Loucy (cell line): ENCODE measurements around the gene RBBP5.

Experiments used
- H2AFZ ChIP-seq: fragments of 200-600 bp; sonication (generic); 2 replicates; pipeline ENCODE4 v1.6.0; 2016; ENCODE audit warnings: antibody characterized with exemption, mild to moderate bottlenecking, low read length, moderate library complexity
- H3F3A ChIP-seq: fragments of 200-600 bp; 2 replicates; pipeline ENCODE4 v1.6.0; 2016; ENCODE audit warnings: antibody characterized with exemption, low read depth, mild to moderate bottlenecking
- H3K27me3 ChIP-seq: fragments of 200-600 bp; sonication (generic); 2 replicates; pipeline ENCODE4 v1.6.1; 2014; ENCODE audit warnings: low read length, mild to moderate bottlenecking; ENCODE audit not compliant: insufficient read depth, poor library complexity, severe bottlenecking
- H3K36me3 ChIP-seq: fragments of 200-600 bp; sonication (generic); 2 replicates; pipeline ENCODE4 v1.6.1; 2016; ENCODE audit warnings: low read length; ENCODE audit not compliant: insufficient read depth
- H3K4me1 ChIP-seq: fragments of 200-600 bp; sonication (generic); 2 replicates; pipeline ENCODE4 v1.5.1; 2014; ENCODE audit warnings: low read length, mild to moderate bottlenecking; ENCODE audit not compliant: insufficient read depth, poor library complexity, severe bottlenecking
- H3K4me2 ChIP-seq: fragments of 200-600 bp; sonication (generic); 2 replicates; pipeline ENCODE4 v1.6.0; 2014; ENCODE audit warnings: antibody characterized with exemption, low read length, low read depth, mild to moderate bottlenecking; ENCODE audit not compliant: poor library complexity, severe bottlenecking
- H3K4me3 ChIP-seq: fragments of 200-600 bp; sonication (generic); 2 replicates; pipeline ENCODE4 v1.5.1; 2014; ENCODE audit warnings: low read length, mild to moderate bottlenecking, mixed read lengths; ENCODE audit not compliant: poor library complexity, severe bottlenecking
- H3K79me2 ChIP-seq: fragments of 200-600 bp; sonication (generic); 2 replicates; pipeline ENCODE4 v1.6.1; 2014; ENCODE audit warnings: low read length; ENCODE audit not compliant: insufficient read depth
- H3K9ac ChIP-seq: fragments of 200-600 bp; sonication (generic); 2 replicates; pipeline ENCODE4 v1.6.0; 2014; ENCODE audit warnings: mild to moderate bottlenecking, low read depth, low read length, moderate library complexity; ENCODE audit not compliant: poor library complexity, severe bottlenecking
- H3K9me2 ChIP-seq: fragments of 200-600 bp; sonication (generic); replicated peaks from 2 replicates; pipeline ENCODE4 v1.6.1; 2016; ENCODE audit warnings: low read depth, low read length, mixed read lengths
- H3K9me3 ChIP-seq: fragments of 200-600 bp; sonication (generic); 2 replicates; pipeline ENCODE4 v1.6.1; 2014; ENCODE audit warnings: mild to moderate bottlenecking, antibody characterized with exemption, low read length, low read depth; ENCODE audit not compliant: insufficient read depth
- H4K20me1 ChIP-seq: fragments of 200-600 bp; sonication (generic); 2 replicates; pipeline ENCODE4 v1.6.0; 2014; ENCODE audit warnings: antibody characterized with exemption, low read length, mild to moderate bottlenecking; ENCODE audit not compliant: insufficient read depth, poor library complexity, severe bottlenecking
- EZH2phosphoT487 ChIP-seq: fragments of 200-600 bp; IDR thresholded peaks from 2 replicates; pipeline ENCODE4 v1.6.1; 2018; ENCODE audit warnings: antibody characterized with exemption, mild to moderate bottlenecking, moderate library complexity, borderline replicate concordance
- TF ChIP-seq, protein P1 (sequence below): fragments of 200-600 bp; sonication (generic); conservative IDR thresholded peaks from 2 replicates; pipeline ENCODE4 v1.5.1; 2014; ENCODE audit warnings: mild to moderate bottlenecking, antibody characterized with exemption, low read length

The RBBP5 gene

DNA sequence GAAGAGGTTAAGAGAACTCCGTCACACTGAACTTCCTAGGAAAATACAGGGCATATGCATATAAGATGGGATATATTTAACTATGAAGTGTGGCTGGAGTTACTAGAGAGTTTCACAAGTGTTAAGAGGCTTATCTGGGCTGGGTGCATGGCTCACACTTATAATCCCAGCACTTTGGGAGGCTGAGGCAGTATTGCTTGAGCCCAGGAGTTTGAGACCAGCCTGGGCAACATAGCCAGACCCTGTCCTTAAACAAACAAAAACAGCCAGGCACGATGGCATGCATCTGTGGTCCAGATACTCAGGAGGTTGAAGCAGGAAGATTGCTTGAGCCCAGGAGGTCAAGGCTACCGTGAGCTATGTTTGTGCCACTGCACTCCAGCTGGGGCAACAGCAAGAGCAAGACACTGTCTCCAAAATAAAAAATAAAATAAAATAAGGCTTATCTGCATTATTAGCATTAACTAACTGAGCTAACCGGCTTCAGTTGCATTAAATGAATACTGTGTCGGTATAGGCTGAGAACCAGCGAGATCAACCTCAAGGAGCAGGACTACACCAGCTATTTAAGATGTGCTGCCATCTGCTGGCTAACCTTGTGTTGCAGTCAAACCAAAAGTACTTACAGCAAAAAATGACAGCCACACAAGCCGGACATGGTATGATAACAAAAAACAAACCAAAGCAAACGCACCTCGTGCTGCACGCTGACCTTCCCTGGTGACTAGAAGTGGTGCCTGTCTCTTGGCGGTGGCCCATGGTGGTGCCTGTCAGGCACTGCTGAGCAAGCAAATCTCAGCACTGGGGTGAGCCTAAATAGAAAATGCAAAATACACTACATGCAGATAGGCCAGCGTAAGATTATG is 19.7 kb upstream of the RBBP5 start:
- H2AFZ ChIP-seq = no peak overlapping the region
- H3K36me3 ChIP-seq = no peaks in the 10 kb centered on the region
- TF ChIP-seq, protein P1, sequence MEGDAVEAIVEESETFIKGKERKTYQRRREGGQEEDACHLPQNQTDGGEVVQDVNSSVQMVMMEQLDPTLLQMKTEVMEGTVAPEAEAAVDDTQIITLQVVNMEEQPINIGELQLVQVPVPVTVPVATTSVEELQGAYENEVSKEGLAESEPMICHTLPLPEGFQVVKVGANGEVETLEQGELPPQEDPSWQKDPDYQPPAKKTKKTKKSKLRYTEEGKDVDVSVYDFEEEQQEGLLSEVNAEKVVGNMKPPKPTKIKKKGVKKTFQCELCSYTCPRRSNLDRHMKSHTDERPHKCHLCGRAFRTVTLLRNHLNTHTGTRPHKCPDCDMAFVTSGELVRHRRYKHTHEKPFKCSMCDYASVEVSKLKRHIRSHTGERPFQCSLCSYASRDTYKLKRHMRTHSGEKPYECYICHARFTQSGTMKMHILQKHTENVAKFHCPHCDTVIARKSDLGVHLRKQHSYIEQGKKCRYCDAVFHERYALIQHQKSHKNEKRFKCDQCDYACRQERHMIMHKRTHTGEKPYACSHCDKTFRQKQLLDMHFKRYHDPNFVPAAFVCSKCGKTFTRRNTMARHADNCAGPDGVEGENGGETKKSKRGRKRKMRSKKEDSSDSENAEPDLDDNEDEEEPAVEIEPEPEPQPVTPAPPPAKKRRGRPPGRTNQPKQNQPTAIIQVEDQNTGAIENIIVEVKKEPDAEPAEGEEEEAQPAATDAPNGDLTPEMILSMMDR = peak; percentile 82
- no peak for TF ChIP-seq EZH2phosphoT487
- H3K27me3 ChIP-seq = no peaks in the 10 kb centered on the region
- no peaks in the 10 kb centered on the region for H3K4me1 ChIP-seq
- H3K9me2 ChIP-seq = no peaks in the 10 kb centered on the region
- H3K9ac ChIP-seq = no peak overlapping the region
- H4K20me1 ChIP-seq = no peaks in the 10 kb centered on the region
- H3K79me2 ChIP-seq = no peaks in the 10 kb centered on the region
- H3K4me2 ChIP-seq = no peak overlapping the region
- no peak overlapping the region for H3K4me3 ChIP-seq
- no peaks in the 10 kb centered on the region for H3F3A ChIP-seq
- H3K9me3 ChIP-seq = no peaks in the 10 kb centered on the region

DNA sequence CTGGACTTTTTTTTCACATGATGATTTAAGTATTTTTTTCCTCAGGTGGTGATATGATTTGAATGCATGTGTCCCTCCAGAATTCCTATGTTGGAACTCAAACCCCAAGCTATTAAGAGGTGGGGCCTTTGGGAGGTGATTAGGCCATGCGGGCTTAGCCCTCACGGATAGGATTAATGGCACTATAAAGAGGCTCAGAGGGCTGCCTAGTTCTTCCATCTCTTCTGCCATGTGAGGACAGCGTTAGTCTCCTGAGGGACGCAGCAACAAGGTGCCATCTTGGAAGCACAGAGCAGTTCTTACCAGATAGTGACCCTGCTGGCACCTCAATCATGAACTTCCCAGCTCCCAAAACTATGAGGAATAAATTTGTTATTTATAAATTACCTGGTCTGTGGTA is 18.3 kb upstream of the RBBP5 start:
- no peaks in the 10 kb centered on the region for H3K36me3 ChIP-seq
- H3K27me3 ChIP-seq = no peaks in the 10 kb centered on the region
- TF ChIP-seq, protein P1 = no peak
- TF ChIP-seq EZH2phosphoT487 = no peak
- no peaks in the 10 kb centered on the region for H3K79me2 ChIP-seq
- no peak overlapping the region for H3K4me3 ChIP-seq
- no peaks in the 10 kb centered on the region for H4K20me1 ChIP-seq
- H3K4me2 ChIP-seq = no peak overlapping the region
- no peaks in the 10 kb centered on the region for H3K9me3 ChIP-seq
- H3F3A ChIP-seq = no peaks in the 10 kb centered on the region
- no peaks in the 10 kb centered on the region for H3K4me1 ChIP-seq
- no peaks in the 10 kb centered on the region for H3K9me2 ChIP-seq
- no peak overlapping the region for H2AFZ ChIP-seq
- no peak overlapping the region for H3K9ac ChIP-seq

DNA sequence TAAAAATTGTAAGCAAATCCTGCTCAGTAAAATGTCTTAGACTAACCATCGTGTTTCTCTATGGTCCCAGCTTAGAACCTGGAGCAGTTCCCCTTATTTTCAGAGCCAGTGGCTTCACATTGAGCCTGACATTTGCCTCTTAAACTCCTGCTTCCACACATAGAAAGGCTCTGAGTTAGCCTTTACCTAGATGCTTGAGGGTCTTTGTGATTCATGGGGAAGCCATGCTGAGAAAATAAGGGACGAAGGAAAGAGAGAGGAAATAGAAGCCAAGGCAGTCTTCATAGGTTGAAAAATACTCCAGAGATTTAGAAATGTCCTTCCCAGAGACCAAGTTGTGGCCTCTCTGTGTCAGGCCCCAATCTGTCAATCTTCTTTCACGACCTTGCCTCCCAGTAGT is 16.1 kb upstream of the RBBP5 start:
- Histone ChIP-seq H3K36me3 (no peaks in the 10 kb centered on the region), H3K9me3 (no peaks in the 10 kb centered on the region), H3K4me3 (no peak overlapping the region), H3K9me2 (no peaks in the 10 kb centered on the region), H3K4me2 (no peak overlapping the region), H3F3A (no peaks in the 10 kb centered on the region), H3K9ac (no peak overlapping the region), H2AFZ (no peak overlapping the region), H3K4me1 (no peaks in the 10 kb centered on the region), H3K79me2 (no peaks in the 10 kb centered on the region), H3K27me3 (no peaks in the 10 kb centered on the region), H4K20me1 (no peaks in the 10 kb centered on the region)
- TF ChIP-seq, protein P1 = no peak
- TF ChIP-seq EZH2phosphoT487 = no peak
